Stomach (tissue), 9 donors: ENCODE data around the gene NAA20. TPM values are rescaled to one million over a fixed set of nuclear protein-coding genes. Genes with fewer than 3 reads are reported as not detected.

Experiments used
- DNase-seq, 2 donors: peaks; one replicate each; pipeline versions ENCODE4 v3.0.0 to v3.0.0-alpha.2; 2013 to 2019
- H3K27ac ChIP-seq, 5 donors: fragments of 200-600 bp in 4 of 5; sonication (generic) in 4 of 5; one replicate each; pipeline ENCODE4 v1.5.1; 2013 to 2019; ENCODE audit warnings: mild to moderate bottlenecking in 1 of 5, moderate library complexity in 1 of 5
- H3K27me3 ChIP-seq, 3 donors: fragments of 200-600 bp; sonication (generic); one replicate each; pipeline ENCODE4 v1.5.1; 2017 to 2019; ENCODE audit warnings: mixed run types in 1 of 3
- H3K36me3 ChIP-seq, 4 donors: fragments of 200-600 bp; sonication (generic); 1 replicate in 3 of 4; 2 replicates in 1 of 4; pipeline ENCODE4 v1.5.1; 2016 to 2019
- H3K4me1 ChIP-seq, 4 donors: fragments of 200-600 bp; sonication (generic); one replicate each; pipeline ENCODE4 v1.5.1; 2016 to 2019
- H3K4me3 ChIP-seq, 4 donors: fragments of 200-600 bp; sonication (generic) in 3 of 4; one replicate each; pipeline ENCODE4 v1.5.1; 2016 to 2019; ENCODE audit warnings: mild to moderate bottlenecking in 1 of 4
- H3K9me3 ChIP-seq, 4 donors: fragments of 200-600 bp; sonication (generic); one replicate each; pipeline ENCODE4 v1.5.1; 2016 to 2019
- CTCF ChIP-seq, 7 experiments: fragments of 450-650 bp in 4 of 7; fragments of 200-600 bp in 3 of 7; sonication (generic) in 3 of 7; IDR thresholded peaks; one replicate each; pipeline ENCODE4 v1.5.1; 2016 to 2019; ENCODE audit warnings: antibody characterized with exemption in 7 of 7, control low read depth in 2 of 7, mild to moderate bottlenecking in 1 of 7
- EP300 ChIP-seq: sonication (generic); formaldehyde crosslinking; IDR thresholded peaks from one replicate; pipeline ENCODE4 v1.6.1; 2017; ENCODE audit warnings: antibody characterized with exemption
- POLR2A ChIP-seq, 4 donors: fragments of 450-650 bp; IDR thresholded peaks; one replicate each; pipeline ENCODE4 v1.6.1; 2016; ENCODE audit warnings: antibody characterized with exemption in 4 of 4, control low read depth in 2 of 4, mild to moderate bottlenecking in 1 of 4, moderate library complexity in 1 of 4
- POLR2AphosphoS5 ChIP-seq, 3 donors: sonication (generic); formaldehyde crosslinking; IDR thresholded peaks; one replicate each; pipeline ENCODE4 v1.6.1; 2016; ENCODE audit warnings: antibody characterized with exemption in 3 of 3
- WGBS, 5 donors: extraction: QIAGEN DNeasy Blood & Tissue Kit in 3 of 5; methylation state at CpG; one replicate each; pipeline versions ENCODE4 v1.1.5 to v1.1.7; 2013 to 2018; 5-methylcytosine and 5-hydroxymethylcytosine counted together
- intact Hi-C: fragments of 100-400 bp; cut with DNase I; formaldehyde crosslinking; loops from one replicate; pipeline ENCODE4 v1.15.1; 2023; ENCODE audit warnings: low total_unique reads
- polyA plus RNA-seq, 3 donors: library from polyadenylated mRNA; stranded (reverse); fragments of 200-250 nt; gene quantifications; one replicate each; pipeline ENCODE4 v1.2.3, GENCODE V29; 2013
- total RNA-seq, 5 donors: library from RNA; depleted of rRNA; stranded (reverse); fragments of >200 nt; gene quantifications; one replicate each; pipeline versions ENCODE4 v1.1.0 to v1.2.3, GENCODE V29; 2014 to 2016
- donor health status: healthy with polysubstance abuse.
- donor health status: Bipolar disorder and iron deficiency.
- donor health status: healthy.

NAA20 gene
- total and polyA plus RNA-seq, 8 donors, result 7.1 to 114 (median 46.8) TPM; not detected in 1

DNA sequence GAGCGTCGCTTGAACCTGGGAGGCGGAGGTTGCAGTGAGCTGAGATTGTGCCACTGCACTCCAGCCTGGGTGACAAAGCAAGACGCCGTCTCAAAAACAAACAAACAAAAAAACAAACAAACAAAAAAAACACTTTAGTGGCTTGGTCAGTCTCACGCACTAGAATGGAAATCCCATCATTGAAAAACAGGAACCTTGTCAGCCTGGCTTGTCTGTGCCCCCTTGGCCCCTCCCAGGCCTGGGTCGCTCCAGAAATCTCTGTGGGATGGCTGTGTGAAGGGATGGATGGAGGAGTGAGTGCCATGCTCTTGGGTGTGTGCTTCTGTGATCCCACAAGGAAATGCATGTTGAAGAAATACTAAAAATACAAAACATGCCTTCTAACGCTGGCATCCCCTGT, 20.9 kb upstream of the NAA20 start:
- Histone ChIP-seq H3K36me3 (peaks cover 34 to 92% (median 58%) of the 10 kb centered on the region in 4 donors), H3K4me3 (no peak overlapping the region), H3K27ac (peak overlapping the region in 1 of 5 donors; percentile 66), H3K27me3 (no peaks in the 10 kb centered on the region), H3K9me3 (no peaks in the 10 kb centered on the region), H3K4me1 (peaks cover 35 to 90% (median 54%) of the 10 kb centered on the region in 4 donors)
- intact Hi-C loops, result loop anchor here (10.0 kb wide), 3 partner anchors 91 to 311 kb away; no protein-coding TSS in a partner anchor
- WGBS, 5 donors, result 79 to 84% (median 82%) methylated on average over 8 of the region's 8 CpGs
- TF ChIP-seq POLR2AphosphoS5 (IDR thresholded peaks at IDR 0.05) (no peak), POLR2A (IDR thresholded peaks at IDR 0.05) (no peak), CTCF (IDR thresholded peaks at IDR 0.05) (no peak), EP300 (no peak)
- DNase-seq, result no peak

DNA sequence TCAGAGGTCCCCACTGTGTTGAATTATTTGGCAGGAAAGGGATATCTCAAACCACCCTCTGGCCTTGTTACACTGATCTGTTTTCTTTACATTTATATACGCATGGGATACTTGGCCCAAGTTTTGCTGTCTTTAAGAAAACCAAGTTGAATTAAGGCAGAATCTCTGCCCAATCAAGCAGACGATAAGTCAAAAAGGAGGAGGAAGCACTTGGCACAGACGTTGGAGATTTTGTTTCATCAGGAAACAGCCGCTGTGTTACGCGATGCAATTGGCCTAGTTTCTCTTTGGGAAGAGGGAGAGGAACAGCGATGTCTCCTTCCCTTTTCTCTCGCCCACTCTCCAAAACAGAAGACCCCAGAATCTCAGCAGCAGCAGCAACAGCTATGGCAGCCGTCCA, 20.2 kb upstream of the NAA20 start:
- 48 to 71% (median 64%) methylated on average over 9 of the region's 9 CpGs for WGBS, 5 donors
- H3K27ac ChIP-seq, result peak overlapping the region in 4 of 5 donors; percentile 1 to 66 (median 46)
- intact Hi-C loops, result loop anchor here (10.0 kb wide), 3 partner anchors 92 to 312 kb away; no protein-coding TSS in a partner anchor
- no peaks in the 10 kb centered on the region for H3K27me3 ChIP-seq
- H3K9me3 ChIP-seq, result no peaks in the 10 kb centered on the region
- H3K4me3 ChIP-seq, result no peak overlapping the region
- DNase-seq, result peak in 1 of 2 donors; percentile 70
- TF ChIP-seq POLR2A (IDR thresholded peaks at IDR 0.05) (no peak), CTCF (IDR thresholded peaks at IDR 0.05) (no peak), POLR2AphosphoS5 (IDR thresholded peaks at IDR 0.05) (no peak), EP300 (no peak)
- H3K4me1 ChIP-seq, result peaks cover 32 to 89% (median 51%) of the 10 kb centered on the region in 4 donors
- peaks cover 34 to 93% (median 63%) of the 10 kb centered on the region in 4 donors for H3K36me3 ChIP-seq

- TF ChIP-seq EP300, result no peak
- TF ChIP-seq CTCF (IDR thresholded peaks at IDR 0.05), result no peak
- TF ChIP-seq POLR2AphosphoS5 (IDR thresholded peaks at IDR 0.05), result no peak
- no peak for TF ChIP-seq POLR2A (IDR thresholded peaks at IDR 0.05)
- DNase-seq, result no peak
These were observed 18.0 kb upstream of the NAA20 start for GRCh38 chr20:19998990-19999705.

DNA sequence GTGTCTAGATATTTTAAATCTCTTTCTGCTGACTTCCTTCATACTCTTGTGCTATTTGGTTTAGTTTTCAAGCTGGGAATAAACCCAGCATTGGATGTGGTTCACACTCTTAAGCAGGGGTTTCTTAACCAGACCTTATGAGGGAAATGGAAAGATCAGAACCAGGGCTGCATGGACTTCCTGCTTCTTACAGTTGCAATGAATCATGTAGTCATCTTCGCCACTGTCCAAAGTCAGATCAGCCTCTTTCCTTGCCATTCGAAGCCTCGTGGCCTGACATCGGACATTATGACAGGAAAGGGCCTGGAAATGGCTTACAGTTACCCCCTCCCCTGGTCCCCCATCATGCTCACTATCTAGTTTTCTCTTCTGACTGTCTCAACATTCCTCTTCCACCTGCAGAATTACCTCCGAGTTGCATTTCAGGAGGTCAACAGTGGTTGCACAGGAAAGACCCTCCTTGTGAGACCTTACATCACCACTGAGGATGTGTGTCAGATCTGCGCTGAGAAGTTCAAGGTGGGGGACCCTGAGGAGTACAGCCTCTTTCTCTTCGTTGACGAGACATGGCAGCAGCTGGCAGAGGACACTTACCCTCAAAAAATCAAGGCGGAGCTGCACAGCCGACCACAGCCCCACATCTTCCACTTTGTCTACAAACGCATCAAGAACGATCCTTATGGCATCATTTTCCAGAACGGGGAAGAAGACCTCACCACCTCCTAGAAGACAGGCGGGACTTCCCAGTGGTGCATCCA, 16.8 kb upstream of the NAA20 start:
- peaks cover 34 to 76% (median 64%) of the 10 kb centered on the region in 4 donors for H3K36me3 ChIP-seq
- H3K27ac ChIP-seq, result peak overlapping the region in 3 of 5 donors; percentile 19 to 64 (median 57)
- H3K27me3 ChIP-seq, result no peaks in the 10 kb centered on the region
- 78 to 88% (median 86%) methylated on average over 14 of the region's 14 CpGs for WGBS, 5 donors
- no peak for TF ChIP-seq CTCF (IDR thresholded peaks at IDR 0.05)
- TF ChIP-seq EP300, result no peak
- TF ChIP-seq POLR2A (IDR thresholded peaks at IDR 0.05), result no peak
- no peak for TF ChIP-seq POLR2AphosphoS5 (IDR thresholded peaks at IDR 0.05)
- H3K9me3 ChIP-seq, result no peaks in the 10 kb centered on the region
- no peak for DNase-seq
- H3K4me1 ChIP-seq, result peaks cover 11 to 80% (median 38%) of the 10 kb centered on the region in 4 donors
- no peak overlapping the region for H3K4me3 ChIP-seq
- intact Hi-C loops, result no loop called here

More at GRCh38 chr20:19998990-19999705, 18.0 kb upstream of the NAA20 start:
- Histone ChIP-seq H3K4me3 (no peak overlapping the region), H3K36me3 (peaks cover 34 to 85% (median 64%) of the 10 kb centered on the region in 4 donors), H3K4me1 (peaks cover 20 to 89% (median 48%) of the 10 kb centered on the region in 4 donors), H3K9me3 (no peaks in the 10 kb centered on the region), H3K27me3 (no peaks in the 10 kb centered on the region), H3K27ac (peak overlapping the region in 4 of 5 donors; percentile 8 to 64 (median 38))
- WGBS, 5 donors, result 71 to 79% (median 75%) methylated on average over 7 of the region's 7 CpGs
- intact Hi-C loops, result loop anchor here (10.0 kb wide), 3 partner anchors 94 to 314 kb away; no protein-coding TSS in a partner anchor
